ENCODE data around the gene ACOT7.
A peak's percentile ranks its signal among the peaks of the same experiment; 100 is the strongest.

Gene ACOT7

DNA sequence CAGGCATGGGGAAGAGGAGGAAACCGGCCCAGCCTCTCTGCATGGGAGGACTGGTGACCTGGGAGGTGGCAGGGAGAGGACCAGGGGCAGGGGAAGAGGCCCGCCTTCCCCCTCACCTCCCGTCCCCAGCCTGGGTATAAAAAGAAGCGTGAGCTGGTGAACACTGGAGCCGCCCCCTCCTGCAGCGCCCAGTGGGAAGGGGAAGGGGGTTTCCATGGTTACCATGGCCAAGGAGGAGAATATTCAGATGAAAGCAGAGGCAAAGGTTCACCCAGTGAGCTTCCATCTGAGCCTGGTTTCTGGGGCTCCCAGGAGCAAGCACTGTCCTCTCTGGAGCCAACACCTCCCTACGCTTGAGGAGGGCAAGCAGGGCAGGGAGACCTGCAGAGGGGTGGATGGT, 54.9 kb downstream of the ACOT7 start:
- DNase-seq: no peak

DNA sequence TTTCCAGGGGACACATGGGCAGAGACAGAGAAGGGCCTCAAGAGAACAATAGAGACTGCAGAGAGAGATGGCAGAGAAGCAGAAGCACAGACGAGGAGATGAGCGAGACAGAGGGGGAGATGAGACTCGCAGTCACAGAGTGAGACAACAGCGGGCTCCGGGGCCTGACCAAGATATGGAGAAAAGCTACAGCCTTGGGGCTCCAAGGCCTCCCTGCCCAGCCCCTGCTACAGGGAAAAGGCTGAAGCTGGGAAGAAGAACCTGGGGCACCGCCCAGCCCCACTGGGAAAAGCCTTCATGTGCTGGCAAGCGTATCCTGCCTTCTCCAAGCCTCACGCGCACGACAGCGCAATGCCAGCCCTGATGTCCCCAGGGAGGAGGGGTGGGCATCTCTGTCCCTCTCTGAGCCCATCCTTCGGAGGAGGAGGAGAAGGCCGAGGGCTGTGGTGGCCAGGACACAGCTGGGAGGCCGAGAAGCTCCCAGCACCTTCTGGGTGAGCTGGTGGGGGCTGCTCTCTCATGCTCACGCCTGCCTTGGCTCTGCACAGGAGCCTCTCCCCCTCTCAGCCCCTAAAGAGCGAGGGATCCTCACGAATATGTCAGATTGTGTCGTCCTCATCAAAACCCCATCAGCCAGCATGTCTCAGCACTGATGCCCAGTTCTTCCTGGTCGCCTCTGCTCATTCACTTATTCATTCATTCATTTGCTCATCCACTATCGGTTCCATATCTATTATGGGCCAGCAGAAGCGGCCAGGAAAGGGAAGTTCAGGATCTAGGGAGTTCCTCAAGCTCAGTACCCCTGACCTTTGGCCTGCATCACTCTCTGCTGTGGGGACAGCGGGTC, 56.6 kb downstream of the ACOT7 start:
- DNase-seq: no peak

DNA sequence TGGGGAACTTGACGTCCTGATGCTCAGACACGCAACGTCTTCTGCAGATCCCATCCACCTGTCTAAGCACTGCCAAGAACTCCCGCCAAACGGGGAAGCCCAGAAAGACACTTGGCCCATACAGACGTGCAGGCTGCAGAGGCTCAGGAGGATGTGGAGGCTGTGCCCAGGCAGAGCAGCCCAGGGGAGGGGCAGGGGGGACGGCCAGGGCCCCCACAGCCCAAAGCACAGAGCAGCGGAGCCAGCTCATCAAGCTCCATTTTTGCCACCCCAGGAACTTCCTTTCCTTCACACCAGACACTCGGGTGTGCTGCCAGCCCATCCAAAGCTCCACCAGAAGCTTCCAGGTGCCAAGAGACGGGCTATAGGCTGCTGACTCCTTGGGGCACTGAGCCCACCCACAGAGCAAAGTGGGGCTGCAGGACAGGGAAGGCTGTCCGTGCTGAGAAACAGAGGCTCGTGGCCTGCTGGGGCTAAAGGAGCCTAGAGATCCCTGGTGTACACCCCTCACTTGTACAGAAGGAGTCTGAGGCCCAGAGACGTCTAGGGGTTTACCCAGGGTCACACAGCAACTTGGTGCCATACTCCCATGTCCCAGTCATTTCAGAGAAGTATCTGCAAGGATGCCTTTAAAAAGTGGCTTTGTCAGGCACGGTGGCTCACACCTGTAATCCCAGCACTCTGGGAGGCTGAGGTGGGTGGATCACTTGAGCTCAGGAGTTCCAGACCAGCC, 59.1 kb downstream of the ACOT7 start:
- no peak for DNase-seq

DNA sequence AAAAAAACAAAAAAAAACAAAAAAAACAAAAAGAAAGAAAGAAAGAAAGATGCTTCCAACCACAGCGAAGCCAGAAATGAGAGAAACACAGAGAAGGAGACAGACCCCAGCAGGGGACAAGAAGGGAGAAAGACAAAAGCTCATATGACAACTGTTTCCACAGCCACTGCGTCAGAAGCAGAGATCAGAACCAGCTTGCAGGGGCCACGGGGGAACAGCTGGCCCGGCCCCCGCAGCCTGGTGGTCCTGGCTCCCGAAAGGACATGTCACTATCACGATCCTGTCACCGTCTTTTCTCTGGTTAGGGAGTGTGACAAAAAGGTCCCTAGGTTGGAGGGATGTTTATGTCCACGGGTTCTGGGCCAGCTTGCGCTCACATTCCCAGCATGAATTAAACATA, 60.7 kb downstream of the ACOT7 start:
- DNase-seq: no peak

GRCh38 chr1:6331543-6332273, 61.9 kb downstream of the ACOT7 start:
- no peak for DNase-seq

DNA sequence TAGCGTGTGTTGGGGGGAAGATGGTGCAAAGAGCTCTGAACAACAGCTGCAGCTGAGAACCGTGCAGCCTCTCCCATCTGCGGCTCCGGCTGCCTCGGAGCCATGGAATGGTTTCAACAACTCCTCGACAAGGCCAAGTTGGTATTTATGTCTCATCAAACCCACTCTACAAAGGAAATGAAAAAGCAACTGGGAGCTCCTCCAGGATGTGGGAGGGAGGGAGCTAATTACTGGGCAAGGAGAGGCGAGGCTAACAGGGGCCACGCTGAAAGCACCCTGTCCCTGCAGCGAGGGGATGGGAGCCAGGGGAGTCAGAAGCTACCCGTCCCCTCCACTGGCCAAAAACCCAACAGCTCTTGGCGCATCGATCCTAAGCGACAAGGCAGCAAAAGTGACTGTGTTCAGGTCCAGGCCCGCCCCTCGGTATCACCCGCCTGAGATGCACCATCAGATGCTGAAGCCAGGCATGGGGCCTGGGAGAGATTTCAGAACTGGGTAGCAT, 63.1 kb downstream of the ACOT7 start:
- no peak for DNase-seq

- no peak for DNase-seq
Observed at GRCh38 chr1:6329851-6330250, 63.7 kb downstream of the ACOT7 start.

- no peak for DNase-seq
Observed at GRCh38 chr1:6329396-6329795, 64.2 kb downstream of the ACOT7 start.

DNA sequence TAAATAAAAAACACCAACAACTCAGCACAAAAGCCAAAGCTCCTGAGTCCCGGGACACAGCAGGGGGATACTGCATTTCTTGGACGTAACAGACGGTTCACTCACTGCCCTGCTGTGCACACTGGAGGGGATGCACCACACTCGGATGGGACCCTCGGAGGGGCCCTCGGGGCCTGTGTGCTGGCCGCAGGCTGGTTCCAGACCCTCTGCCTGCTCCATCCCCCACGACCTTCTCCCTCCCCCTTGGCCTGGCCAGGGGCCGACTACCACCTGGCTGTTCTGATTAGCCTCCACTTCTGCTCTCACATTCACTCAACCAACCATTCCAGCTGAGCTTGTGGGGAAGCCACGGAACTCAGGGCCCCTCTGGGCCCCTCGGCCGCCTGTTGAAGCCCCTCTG, 64.9 kb downstream of the ACOT7 start:
- DNase-seq: no peak

DNA sequence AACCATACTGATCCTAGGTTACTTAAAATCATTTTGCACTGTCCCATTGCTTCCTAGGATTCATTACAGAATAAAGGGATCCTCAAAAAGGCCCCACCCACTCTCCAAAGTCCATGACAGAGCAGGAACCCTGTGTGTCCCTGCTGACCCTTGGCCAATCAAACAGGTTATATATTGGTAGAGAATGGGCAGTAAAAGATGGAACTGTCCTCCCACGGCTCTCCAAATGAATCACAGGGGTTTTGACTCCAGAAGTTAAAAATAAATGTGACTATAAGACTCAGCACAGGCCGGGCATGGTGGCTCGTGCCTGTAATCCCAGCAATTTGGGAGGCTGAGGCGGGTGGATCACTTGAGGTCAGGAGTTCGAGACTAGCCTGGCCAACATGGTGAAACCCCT, 65.5 kb downstream of the ACOT7 start:
- no peak for DNase-seq

- DNase-seq: no peak
Observed at GRCh38 chr1:6325482-6325881, 68.1 kb downstream of the ACOT7 start.

DNA sequence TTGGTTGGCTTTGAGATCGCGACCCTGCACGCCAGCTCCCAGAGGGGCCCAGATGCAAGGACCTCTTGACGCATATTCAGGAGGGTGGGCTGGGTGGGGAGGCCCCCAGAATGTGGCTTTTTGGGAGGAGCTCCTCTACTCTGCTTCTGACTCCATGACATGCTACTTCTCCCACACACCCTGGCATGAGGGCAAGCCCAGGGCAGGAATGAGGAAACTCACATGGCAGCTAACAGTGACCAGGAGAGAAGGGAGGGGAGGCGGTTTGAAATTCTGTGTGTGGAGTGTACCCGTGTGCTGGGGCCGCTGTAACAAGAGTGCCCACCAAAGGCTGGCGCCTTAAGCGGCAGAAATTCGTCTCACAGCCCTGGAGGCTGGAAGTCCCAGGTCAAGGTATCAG, 71.4 kb downstream of the ACOT7 start:
- no peak for DNase-seq

GRCh38 chr1:6321205-6321604, 72.4 kb downstream of the ACOT7 start:
- DNase-seq: no peak

- DNase-seq: peak; percentile 14
Observed at GRCh38 chr1:6317098-6317760, 76.3 kb downstream of the ACOT7 start.

DNA sequence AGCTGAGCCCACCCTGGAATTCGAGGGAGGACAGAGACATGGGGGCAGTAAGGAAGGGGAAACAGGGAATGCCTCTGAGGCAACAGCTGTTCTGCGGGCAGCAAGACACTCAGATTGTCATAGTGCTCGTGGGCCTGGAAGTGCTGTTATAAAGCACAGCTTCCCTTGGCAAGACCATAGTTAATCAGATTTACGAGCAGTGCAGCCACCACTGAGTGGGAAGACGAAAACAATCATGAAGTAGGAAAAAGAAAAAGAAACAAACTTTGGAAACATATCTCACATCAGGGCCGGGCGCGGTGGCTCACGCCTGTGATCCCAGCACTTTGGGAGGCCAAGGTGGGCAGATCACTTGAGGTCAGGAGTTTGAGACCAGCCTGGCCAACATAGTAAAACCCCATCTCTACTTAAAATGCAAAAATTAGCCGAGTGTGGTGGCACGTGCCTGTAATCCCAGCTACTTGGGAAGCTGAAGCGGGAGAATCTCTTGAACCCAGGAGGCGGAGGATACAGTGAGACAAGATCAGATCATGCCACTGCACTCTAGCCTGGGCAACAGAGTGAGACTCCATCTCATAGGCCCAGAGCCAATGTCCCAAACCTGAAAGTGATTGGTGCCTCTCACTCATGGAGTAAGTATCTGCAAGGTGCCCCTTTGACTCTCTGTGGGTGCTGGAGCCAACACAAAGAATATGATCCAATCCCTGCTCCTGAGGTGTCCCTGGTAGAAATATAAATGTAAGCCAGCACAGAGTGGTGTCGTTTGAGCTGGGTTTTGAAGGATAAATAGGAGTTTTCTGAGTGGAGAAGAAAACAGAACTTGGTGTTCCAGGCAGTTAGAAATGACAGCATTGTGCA, 77.1 kb downstream of the ACOT7 start:
- DNase-seq: no peak

- no peak for DNase-seq
Observed at GRCh38 chr1:6314503-6314902, 79.1 kb downstream of the ACOT7 start.

GRCh38 chr1:6313393-6314200, 80.0 kb downstream of the ACOT7 start:
- no peak for DNase-seq

GRCh38 chr1:6310116-6310848, 83.3 kb downstream of the ACOT7 start:
- no peak for DNase-seq

DNA sequence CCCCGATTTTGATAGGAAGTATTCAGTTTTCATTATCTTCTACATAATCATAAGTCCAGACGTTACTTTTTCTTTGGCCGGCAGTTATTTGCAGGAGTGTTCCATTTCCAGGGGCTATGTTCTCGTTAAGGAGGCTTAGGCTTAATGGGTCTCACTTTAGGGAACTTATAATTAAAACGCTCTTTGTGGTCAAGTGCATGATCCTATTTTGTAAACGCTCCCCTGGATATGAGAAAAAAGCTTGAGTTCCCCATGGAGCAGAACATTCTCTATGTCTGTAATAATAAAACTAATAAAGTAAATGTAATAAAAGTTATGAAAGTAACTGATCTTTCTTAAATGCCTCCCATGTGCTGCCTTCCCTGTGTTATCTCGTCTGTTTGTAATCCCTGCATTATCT, 84.0 kb downstream of the ACOT7 start:
- DNase-seq: no peak

DNA sequence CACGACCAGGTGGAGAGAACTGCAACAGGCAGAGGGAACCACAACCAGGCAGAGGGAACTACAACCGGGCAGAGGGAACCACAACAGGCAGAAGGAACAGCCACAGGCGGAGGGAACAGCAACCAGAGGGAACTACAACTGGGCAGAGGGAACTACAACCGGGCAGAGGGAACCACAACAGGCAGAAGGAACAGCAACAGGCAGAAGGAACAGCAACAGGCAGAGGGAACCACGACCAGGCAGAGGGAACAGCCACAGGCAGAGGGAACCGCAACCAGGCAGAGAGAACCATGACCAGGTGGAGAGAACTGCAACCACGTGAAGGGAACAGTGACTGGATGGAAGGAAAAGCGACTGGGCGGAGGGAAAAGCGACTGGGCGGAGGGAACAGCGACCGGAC, 85.1 kb downstream of the ACOT7 start:
- no peak for DNase-seq
